ENCODE results near the gene RNF207.

The RNF207 gene

GRCh38 chr1:6223617-6224016 lies 17.7 kb downstream of the RNF207 start:
- Histone ChIP-seq H3K4me3 (ENCODE audit: low read length) (no peak overlapping the region), H3K27ac (ENCODE audit: low read length) (no peak overlapping the region), H4K20me1 (ENCODE audit: insufficient read depth, low read length) (no peaks in the 10 kb centered on the region), H3K9me2 (replicated peaks; ENCODE audit: insufficient read depth, low read length) (no peaks in the 10 kb centered on the region), H3K79me2 (ENCODE audit: low read length) (peaks cover 4% of the 10 kb centered on the region; the same call in 1 of the 2 replicates), H3K9ac (ENCODE audit: low read length) (no peak overlapping the region), H2AFZ (ENCODE audit: low read length) (no peak overlapping the region), H3K4me1 (ENCODE audit: low read length) (no peaks in the 10 kb centered on the region), H3K36me3 (replicated peaks; ENCODE audit: insufficient read depth, low read length) (peaks cover 15% of the 10 kb centered on the region), H3K4me2 (ENCODE audit: low read depth, low read length) (no peak overlapping the region), H3F3A (ENCODE audit: insufficient read depth, low read length) (no peaks in the 10 kb centered on the region), H3K9me3 (replicated peaks; ENCODE audit: insufficient read depth, low read length) (no peaks in the 10 kb centered on the region), H3K27me3 (replicated peaks; ENCODE audit: insufficient read depth, low read length) (no peaks in the 10 kb centered on the region)
- DNase-seq = no peak
- no peak for TF ChIP-seq EZH2 (optimal IDR thresholded peaks at IDR 0.05; ENCODE audit: low read depth, low read length)
- no peak for TF ChIP-seq EZH2phosphoT487 (IDR thresholded peaks at IDR 0.05; ENCODE audit: low read length)
- no peak for TF ChIP-seq CTCF (IDR thresholded peaks at IDR 0.05; ENCODE audit: low read length)

GRCh38 chr1:6224718-6225117 lies 18.8 kb downstream of the RNF207 start:
- no peak overlapping the region for H3K9ac ChIP-seq (ENCODE audit: low read length)
- H3K36me3 ChIP-seq (replicated peaks; ENCODE audit: insufficient read depth, low read length) = peaks cover 15% of the 10 kb centered on the region

GRCh38 chr1:6225651-6226050 lies 19.7 kb downstream of the RNF207 start:
- Histone ChIP-seq H2AFZ (ENCODE audit: low read length) (no peak overlapping the region), H3K79me2 (ENCODE audit: low read length) (peaks cover 4% of the 10 kb centered on the region; the same call in 1 of the 2 replicates), H3K4me3 (ENCODE audit: low read length) (no peak overlapping the region), H3K4me2 (ENCODE audit: low read depth, low read length) (no peak overlapping the region), H3K9me3 (replicated peaks; ENCODE audit: insufficient read depth, low read length) (no peaks in the 10 kb centered on the region), H4K20me1 (ENCODE audit: insufficient read depth, low read length) (no peaks in the 10 kb centered on the region), H3K36me3 (replicated peaks; ENCODE audit: insufficient read depth, low read length) (peaks cover 15% of the 10 kb centered on the region), H3K4me1 (ENCODE audit: low read length) (no peaks in the 10 kb centered on the region), H3K27ac (ENCODE audit: low read length) (no peak overlapping the region), H3K9me2 (replicated peaks; ENCODE audit: insufficient read depth, low read length) (no peaks in the 10 kb centered on the region), H3F3A (ENCODE audit: insufficient read depth, low read length) (no peaks in the 10 kb centered on the region), H3K9ac (ENCODE audit: low read length) (no peak overlapping the region), H3K27me3 (replicated peaks; ENCODE audit: insufficient read depth, low read length) (no peaks in the 10 kb centered on the region)
- TF ChIP-seq CTCF (IDR thresholded peaks at IDR 0.05; ENCODE audit: low read length) (no peak), EZH2phosphoT487 (IDR thresholded peaks at IDR 0.05; ENCODE audit: low read length) (no peak), EZH2 (optimal IDR thresholded peaks at IDR 0.05; ENCODE audit: low read depth, low read length) (no peak)
- DNase-seq = no peak

More at GRCh38 chr1:6224718-6225117, 18.8 kb downstream of the RNF207 start:
- no peak overlapping the region for H2AFZ ChIP-seq (ENCODE audit: low read length)
- no peak overlapping the region for H3K4me3 ChIP-seq (ENCODE audit: low read length)
- H3K4me2 ChIP-seq (ENCODE audit: low read depth, low read length) = no peak overlapping the region
- no peak for TF ChIP-seq EZH2 (optimal IDR thresholded peaks at IDR 0.05; ENCODE audit: low read depth, low read length)
- TF ChIP-seq CTCF (IDR thresholded peaks at IDR 0.05; ENCODE audit: low read length) = no peak
- TF ChIP-seq EZH2phosphoT487 (IDR thresholded peaks at IDR 0.05; ENCODE audit: low read length) = no peak
- no peaks in the 10 kb centered on the region for H3F3A ChIP-seq (ENCODE audit: insufficient read depth, low read length)
- no peaks in the 10 kb centered on the region for H3K4me1 ChIP-seq (ENCODE audit: low read length)
- H3K27ac ChIP-seq (ENCODE audit: low read length) = no peak overlapping the region
- H3K9me2 ChIP-seq (replicated peaks; ENCODE audit: insufficient read depth, low read length) = no peaks in the 10 kb centered on the region
- no peaks in the 10 kb centered on the region for H3K27me3 ChIP-seq (replicated peaks; ENCODE audit: insufficient read depth, low read length)
- H3K79me2 ChIP-seq (ENCODE audit: low read length) = peaks cover 4% of the 10 kb centered on the region; the same call in 1 of the 2 replicates
- no peak for DNase-seq
- H4K20me1 ChIP-seq (ENCODE audit: insufficient read depth, low read length) = no peaks in the 10 kb centered on the region
- no peaks in the 10 kb centered on the region for H3K9me3 ChIP-seq (replicated peaks; ENCODE audit: insufficient read depth, low read length)
